Hematopoietic multipotent progenitor cell (in vitro differentiated cells): ENCODE data around the gene BHLHE41. TPM values are rescaled to one million over a fixed set of nuclear protein-coding genes. Genes with fewer than 3 reads are reported as not detected.

Experiments
- DNase-seq, 3 donors: peaks; one replicate each; pipeline ENCODE4 v3.0.0-alpha.2; 2011 to 2015; ENCODE audit warnings: low read depth in 2 of 3, low spot score in 2 of 3
- total RNA-seq: library from RNA; depleted of rRNA; stranded (reverse); fragments of >200 nt; gene quantifications from one replicate; pipeline ENCODE4 v1.2.3, GENCODE V29; 2012

Gene BHLHE41
- total RNA-seq, 1 donor, result 0.81 TPM

- no peak for DNase-seq
These were observed 7.8 kb downstream of the BHLHE41 start for GRCh38 chr12:26116829-26117715.

GRCh38 chr12:26114720-26115401 lies 10.0 kb downstream of the BHLHE41 start:
- DNase-seq, result no peak

- DNase-seq, result peak in 2 of 3 donors; percentile 77 to 83
These were observed 10.8 kb downstream of the BHLHE41 start for GRCh38 chr12:26113853-26114719.

GRCh38 chr12:26113181-26113654 lies 11.6 kb downstream of the BHLHE41 start:
- DNase-seq, result no peak

GRCh38 chr12:26112703-26113147 lies 12.1 kb downstream of the BHLHE41 start:
- DNase-seq, result no peak

- no peak for DNase-seq
These were observed 12.6 kb downstream of the BHLHE41 start for GRCh38 chr12:26112232-26112631.

- no peak for DNase-seq
These were observed 15.4 kb downstream of the BHLHE41 start for GRCh38 chr12:26109343-26109881.

GRCh38 chr12:26108915-26109314 lies 15.9 kb downstream of the BHLHE41 start:
- DNase-seq, result no peak

- DNase-seq, result no peak
These were observed 18.5 kb downstream of the BHLHE41 start for GRCh38 chr12:26106347-26106746.

GRCh38 chr12:26102953-26103352 lies 21.9 kb downstream of the BHLHE41 start:
- DNase-seq, result no peak

GRCh38 chr12:26101763-26102162 lies 23.1 kb downstream of the BHLHE41 start:
- no peak for DNase-seq

- DNase-seq, result no peak
These were observed 23.5 kb downstream of the BHLHE41 start for GRCh38 chr12:26101350-26101734.

- no peak for DNase-seq
These were observed 24.0 kb downstream of the BHLHE41 start for GRCh38 chr12:26100666-26101349.

GRCh38 chr12:26097046-26097878 lies 27.6 kb downstream of the BHLHE41 start:
- peak; percentile 16 to 73 (median 65) for DNase-seq

GRCh38 chr12:26096036-26096435 lies 28.8 kb downstream of the BHLHE41 start:
- no peak for DNase-seq

- no peak for DNase-seq
These were observed 29.7 kb downstream of the BHLHE41 start for GRCh38 chr12:26095186-26095585.

GRCh38 chr12:26092346-26093105 lies 32.3 kb downstream of the BHLHE41 start:
- no peak for DNase-seq

GRCh38 chr12:26091822-26092221 lies 33.0 kb downstream of the BHLHE41 start:
- DNase-seq, result no peak
